Measurements from ENCODE around the gene CACNA1S. TPM values are rescaled to one million over a fixed set of nuclear protein-coding genes. Genes with fewer than 3 reads are reported as not detected.

CACNA1S gene
- total and polyA plus RNA-seq, 2 of the 4 experiments (the other 2 are of a cell fraction), result not detected

DNA sequence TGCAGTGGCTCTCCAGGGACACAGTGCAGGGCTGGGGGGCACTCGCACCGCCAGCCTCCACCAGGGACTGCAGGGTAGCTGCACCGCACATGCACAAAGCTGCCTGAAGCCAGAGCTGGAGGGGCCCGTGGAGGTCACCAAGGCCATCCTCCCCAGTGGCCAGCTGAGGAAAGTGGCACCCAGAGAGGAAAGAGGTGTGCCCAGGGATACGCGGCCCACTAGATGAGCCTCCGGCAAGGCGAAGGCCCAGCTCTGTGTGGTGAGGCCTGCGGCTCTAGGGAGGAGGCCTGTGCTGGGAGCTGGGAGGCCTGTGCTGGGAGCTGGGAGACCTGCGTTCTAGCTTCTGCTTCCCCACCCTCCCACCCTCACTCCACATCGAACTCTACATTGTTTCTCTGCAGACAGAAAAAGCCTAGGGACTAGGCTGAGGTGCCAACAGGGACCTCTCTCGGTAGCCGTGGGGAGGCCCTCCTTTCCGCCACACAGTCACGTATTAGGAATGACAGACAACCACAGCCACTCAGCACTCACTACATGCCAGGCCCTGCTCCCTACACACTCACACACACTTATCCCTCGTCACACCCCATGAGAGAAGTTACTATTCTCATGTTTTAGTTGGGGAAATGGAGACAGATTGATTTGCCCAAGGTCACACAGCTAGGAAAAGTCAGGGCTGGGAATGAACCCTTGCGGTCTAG lies 15.7 kb upstream of the CACNA1S start:
- H3K79me1 ChIP-seq (ENCODE audit: low read depth in 1 of 2, low read length in 2 of 2), result no peaks in the 10 kb centered on the region
- intact Hi-C loops (cut with micrococcal nuclease), result no loop called here
- DNase-seq (peak; percentile 63), ATAC-seq (ENCODE audit: low read depth) (peak; percentile 25; the same call in 1 of the 2 replicates)
- no peaks in the 10 kb centered on the region for H3K9me3 ChIP-seq (ENCODE audit: control insufficient read depth, insufficient read depth, low read length)
- H2BK5ac ChIP-seq (ENCODE audit: low read depth, low read length, poor library complexity, severe bottlenecking), result no peak overlapping the region
- H4K5ac ChIP-seq (ENCODE audit: low read depth, low read length), result no peak overlapping the region
- H3K56ac ChIP-seq (ENCODE audit: extremely low read depth, insufficient read depth, low read length), result no peak overlapping the region
- H3K4me3 ChIP-seq (ENCODE audit: insufficient read depth, low read depth, low read length), result no peak overlapping the region
- no peak overlapping the region; the same call in 1 of the 2 replicates for H3K14ac ChIP-seq (replicated peaks; ENCODE audit: low read depth, low read length)
- H2AK5ac ChIP-seq (ENCODE audit: low read depth, low read length), result peak overlapping the region; percentile 31; the same call in 1 of the 2 replicates
- H3K23ac ChIP-seq (ENCODE audit: low read depth, low read length), result no peak overlapping the region
- H2AFZ ChIP-seq (replicated peaks; ENCODE audit: low read length, poor library complexity), result peak overlapping the region; percentile 63
- H2BK120ac ChIP-seq (ENCODE audit: low read depth, low read length), result no peak overlapping the region
- WGBS, 2 experiments (ENCODE audit: extremely low coverage in 2 of 2, insufficient read length in 1 of 2), result 100% methylated on average over 5 of the region's 17 CpGs; no CpG with 5 or more reads in 1 of the 2 experiments
- H2BK15ac ChIP-seq (ENCODE audit: low read depth, low read length), result no peak overlapping the region
- H2AK9ac ChIP-seq (replicated peaks; ENCODE audit: low read depth, low read length, poor library complexity), result peak overlapping the region; percentile 79
- TF ChIP-seq SMC3 (IDR thresholded peaks at IDR 0.05; ENCODE audit: low read depth, low read length) (no peak), RFX5 (IDR thresholded peaks at IDR 0.05; ENCODE audit: low read depth, low read length) (no peak), RCOR1 (IDR thresholded peaks at IDR 0.05; ENCODE audit: insufficient replicate concordance, low read length) (no peak), POLR2A (IDR thresholded peaks at IDR 0.05; ENCODE audit: low read depth, low read length) (no peak), MAFK (IDR thresholded peaks at IDR 0.05; ENCODE audit: low read depth, low read length) (no peak), FOS (IDR thresholded peaks at IDR 0.05; ENCODE audit: low read depth, low read length) (no peak), CEBPB (IDR thresholded peaks at IDR 0.05; ENCODE audit: low read depth, low read length) (no peak), MXI1 (IDR thresholded peaks at IDR 0.05; ENCODE audit: borderline replicate concordance, low read depth, low read length) (no peak), RAD21 (IDR thresholded peaks at IDR 0.05; ENCODE audit: low read length) (no peak), MAZ (IDR thresholded peaks at IDR 0.05; ENCODE audit: borderline replicate concordance, low read depth, low read length) (no peak)
- TF ChIP-seq, protein P1, sequence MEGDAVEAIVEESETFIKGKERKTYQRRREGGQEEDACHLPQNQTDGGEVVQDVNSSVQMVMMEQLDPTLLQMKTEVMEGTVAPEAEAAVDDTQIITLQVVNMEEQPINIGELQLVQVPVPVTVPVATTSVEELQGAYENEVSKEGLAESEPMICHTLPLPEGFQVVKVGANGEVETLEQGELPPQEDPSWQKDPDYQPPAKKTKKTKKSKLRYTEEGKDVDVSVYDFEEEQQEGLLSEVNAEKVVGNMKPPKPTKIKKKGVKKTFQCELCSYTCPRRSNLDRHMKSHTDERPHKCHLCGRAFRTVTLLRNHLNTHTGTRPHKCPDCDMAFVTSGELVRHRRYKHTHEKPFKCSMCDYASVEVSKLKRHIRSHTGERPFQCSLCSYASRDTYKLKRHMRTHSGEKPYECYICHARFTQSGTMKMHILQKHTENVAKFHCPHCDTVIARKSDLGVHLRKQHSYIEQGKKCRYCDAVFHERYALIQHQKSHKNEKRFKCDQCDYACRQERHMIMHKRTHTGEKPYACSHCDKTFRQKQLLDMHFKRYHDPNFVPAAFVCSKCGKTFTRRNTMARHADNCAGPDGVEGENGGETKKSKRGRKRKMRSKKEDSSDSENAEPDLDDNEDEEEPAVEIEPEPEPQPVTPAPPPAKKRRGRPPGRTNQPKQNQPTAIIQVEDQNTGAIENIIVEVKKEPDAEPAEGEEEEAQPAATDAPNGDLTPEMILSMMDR (conservative IDR thresholded peaks at IDR 0.05; ENCODE audit: low read depth, low read length), result no peak
- TF ChIP-seq, protein P2, sequence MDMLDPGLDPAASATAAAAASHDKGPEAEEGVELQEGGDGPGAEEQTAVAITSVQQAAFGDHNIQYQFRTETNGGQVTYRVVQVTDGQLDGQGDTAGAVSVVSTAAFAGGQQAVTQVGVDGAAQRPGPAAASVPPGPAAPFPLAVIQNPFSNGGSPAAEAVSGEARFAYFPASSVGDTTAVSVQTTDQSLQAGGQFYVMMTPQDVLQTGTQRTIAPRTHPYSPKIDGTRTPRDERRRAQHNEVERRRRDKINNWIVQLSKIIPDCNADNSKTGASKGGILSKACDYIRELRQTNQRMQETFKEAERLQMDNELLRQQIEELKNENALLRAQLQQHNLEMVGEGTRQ (IDR thresholded peaks at IDR 0.05; ENCODE audit: low read depth, low read length), result no peak
- no peak overlapping the region for H3K9ac ChIP-seq (ENCODE audit: low read depth, low read length)
- no peak overlapping the region for H4K8ac ChIP-seq (ENCODE audit: low read depth in 2 of 2, low read length in 2 of 2)
- H3K4me2 ChIP-seq (ENCODE audit: low read depth, low read length), result no peak overlapping the region
- H3K4me1 ChIP-seq (ENCODE audit: control insufficient read depth, insufficient read depth, low read length), result peaks cover 2% of the 10 kb centered on the region; the same call in 1 of the 2 replicates
- ChIA-PET POLR2A (ENCODE audit: unreplicated experiment) (no interaction called here), CTCF (interaction anchor here (1.7 kb wide), 1 partner anchor 8 kb away, joined by 4 read pairs; no protein-coding TSS in a partner anchor)
- H3K18ac ChIP-seq (ENCODE audit: low read depth, low read length), result no peak overlapping the region
- no peak overlapping the region for H4K91ac ChIP-seq (ENCODE audit: insufficient read depth, low read depth, low read length)
- dilution Hi-C loops (cut with HindIII; ENCODE audit: low sequenced_read_pairs, unreplicated experiment), result no loop called here
- H3K27me3 ChIP-seq (ENCODE audit: control insufficient read depth, insufficient read depth, low read length), result peaks cover 29% of the 10 kb centered on the region
- BruUV-seq (replicated peaks), result no TSS peak
- no peaks in the 10 kb centered on the region for H4K20me1 ChIP-seq (ENCODE audit: insufficient read depth, low read length)
- in situ Hi-C loops (cut with MboI; ENCODE audit: low sequenced_read_pairs), result no loop called here
- 0 out of 2 replicates have a peak, but pooled peaks cover 2% of the 10 kb centered on the region for H3K9me1 ChIP-seq (ENCODE audit: insufficient read depth, low read length)
- H3K27ac ChIP-seq (ENCODE audit: insufficient read depth, low read length), result no peak overlapping the region
- H3K4ac ChIP-seq (ENCODE audit: low read depth, low read length), result no peak overlapping the region
- H2BK20ac ChIP-seq (ENCODE audit: low read depth, low read length), result no peak overlapping the region
- no peaks in the 10 kb centered on the region; the same call in 1 of the 2 replicates for H3K36me3 ChIP-seq (ENCODE audit: control insufficient read depth, insufficient read depth, low read length)

Measured in IMR-90 (cell line).